Endodermal cell (in vitro differentiated cells): ENCODE data around the gene ZNF655. TPM values are rescaled to one million over a fixed set of nuclear protein-coding genes. Genes with fewer than 3 reads are reported as not detected.
"Not testable (repeated sequence)": the region's sequence is repeated elsewhere in the genome, so short reads cannot be mapped to it uniquely, and the experiment has no call there.

Experiments used
- DNase-seq: peaks from one replicate; pipeline ENCODE4 v3.0.0-alpha.2; 2017
- H3K27ac ChIP-seq: 2 replicates; pipeline ENCODE4 v1.5.1; 2013; ENCODE audit warnings: mild to moderate bottlenecking, low read depth, low read length, moderate library complexity
- H3K27me3 ChIP-seq: 2 replicates; pipeline ENCODE4 v1.6.1; 2013; ENCODE audit warnings: mild to moderate bottlenecking, low read length, moderate library complexity; ENCODE audit not compliant: insufficient read depth, control insufficient read depth, poor library complexity, severe bottlenecking
- H3K36me3 ChIP-seq: 2 replicates; pipeline ENCODE4 v1.7.0; 2013; ENCODE audit warnings: mild to moderate bottlenecking, low read length, moderate library complexity; ENCODE audit not compliant: control insufficient read depth, insufficient read depth
- H3K4me1 ChIP-seq: one replicate; pipeline ENCODE4 v1.7.0; 2013; ENCODE audit warnings: low read length; ENCODE audit not compliant: control insufficient read depth, insufficient read depth
- H3K4me3 ChIP-seq: 2 replicates; pipeline ENCODE4 v1.5.1; 2013; ENCODE audit warnings: mild to moderate bottlenecking, low read length, moderate library complexity
- H3K9ac ChIP-seq: 2 replicates; pipeline ENCODE4 v1.6.1; 2013; ENCODE audit warnings: mild to moderate bottlenecking, low read length, moderate library complexity; ENCODE audit not compliant: poor library complexity, severe bottlenecking; ENCODE audit errors: extremely low read depth
- H3K9me3 ChIP-seq: 2 replicates; pipeline ENCODE4 v1.6.1; 2013; ENCODE audit warnings: mild to moderate bottlenecking, low read length, moderate library complexity; ENCODE audit not compliant: control insufficient read depth
- H3K27ac Mint-ChIP-seq: 2 replicates; pipeline ENCODE4 v1.8.0; 2020; ENCODE audit warnings: mixed read lengths
- H3K27me3 Mint-ChIP-seq: 2 replicates; pipeline ENCODE4 v1.8.0; 2021; ENCODE audit warnings: mild to moderate bottlenecking, mixed read lengths; ENCODE audit not compliant: insufficient read depth
- H3K36me3 Mint-ChIP-seq: 2 replicates; pipeline ENCODE4 v1.8.0; 2020; ENCODE audit warnings: low read depth, mixed read lengths
- H3K4me1 Mint-ChIP-seq: 2 replicates; pipeline ENCODE4 v1.8.0; 2020; ENCODE audit warnings: mixed read lengths
- H3K4me3 Mint-ChIP-seq: 2 replicates; pipeline ENCODE4 v1.8.0; 2020; ENCODE audit warnings: mild to moderate bottlenecking, moderate library complexity, mixed read lengths
- H3K9me3 Mint-ChIP-seq: 2 replicates; pipeline ENCODE4 v1.8.0; 2020; ENCODE audit warnings: mild to moderate bottlenecking, mixed read lengths
- CTCF ChIP-seq: fragments of 200-600 bp; sonication (generic); conservative IDR thresholded peaks from 2 replicates; pipeline ENCODE4 v1.5.0; 2021; ENCODE audit warnings: antibody characterized with exemption, mild to moderate bottlenecking
- WGBS, 2 experiments: methylation state at CpG; one replicate each; pipeline versions ENCODE4 v1.1.5 to v1.1.7; 2013; ENCODE audit warnings: missing lambda C conversion rate in 2 of 2, mixed read lengths in 1 of 2; ENCODE audit not compliant: insufficient coverage in 1 of 2, insufficient read length in 1 of 2; 5-methylcytosine and 5-hydroxymethylcytosine counted together
- total RNA-seq, 2 donors: library from RNA; stranded (reverse); fragmentation: NEBNext Ultra II Directional in 1 of 2; extraction: Animal tissue kit (Norgen Biotek cat#: 25700) in 1 of 2; gene quantifications; 2 replicates in 1 of 2; 3 replicates in 1 of 2; pipeline ENCODE4 v1.2.1, GENCODE V29; 2021

ZNF655 gene
- total RNA-seq, 2 donors from 2014 or later = 57.0 to 58.2 TPM

GRCh38 chr7:99579281-99579955 lies 21.0 kb downstream of the ZNF655 start:
- peaks cover 12% of the 10 kb centered on the region for H3K27me3 ChIP-seq
- no peak overlapping the region for H3K9ac ChIP-seq
- Mint-ChIP-seq H3K36me3 (peaks cover 3% of the 10 kb centered on the region), H3K4me3 (peak overlapping the region; percentile 74), H3K4me1 (peaks cover 4% of the 10 kb centered on the region), H3K27me3 (no peaks in the 10 kb centered on the region), H3K27ac (no peak overlapping the region), H3K9me3 (no peaks in the 10 kb centered on the region)
- no peak for DNase-seq
- peak overlapping the region; percentile 82 for H3K4me3 ChIP-seq
- no peak overlapping the region for H3K27ac ChIP-seq
- no peaks in the 10 kb centered on the region for H3K4me1 ChIP-seq
- H3K9me3 ChIP-seq = no peaks in the 10 kb centered on the region
- peaks cover 4% of the 10 kb centered on the region for H3K36me3 ChIP-seq
- no peak for TF ChIP-seq CTCF
- WGBS, 2 experiments = 83 to 89% methylated on average over 3 to 9 of the region's 10 CpGs

GRCh38 chr7:99579956-99580777 lies 21.7 kb downstream of the ZNF655 start:
- peak; percentile 79 for TF ChIP-seq CTCF
- Histone ChIP-seq H3K4me1 (no peaks in the 10 kb centered on the region), H3K27ac (no peak overlapping the region), H3K36me3 (no peaks in the 10 kb centered on the region), H3K9ac (peak overlapping the region; percentile 21), H3K27me3 (peaks cover 17% of the 10 kb centered on the region), H3K4me3 (peak overlapping the region; percentile 82), H3K9me3 (no peaks in the 10 kb centered on the region)
- peak overlapping the region; percentile 89 for H3K27ac Mint-ChIP-seq
- no peaks in the 10 kb centered on the region for H3K36me3 Mint-ChIP-seq
- H3K4me1 Mint-ChIP-seq = peaks cover 4% of the 10 kb centered on the region
- H3K4me3 Mint-ChIP-seq = peak overlapping the region; percentile 74
- DNase-seq = peak; percentile 91
- 2 to 12% methylated on average over 25 to 54 of the region's 54 CpGs for WGBS, 2 experiments
- no peaks in the 10 kb centered on the region for H3K9me3 Mint-ChIP-seq
- H3K27me3 Mint-ChIP-seq = peaks cover 3% of the 10 kb centered on the region

- not testable (repeated sequence) for H3K4me1 ChIP-seq, DNase-seq, H3K27me3 Mint-ChIP-seq, H3K9me3 ChIP-seq, H3K4me1 Mint-ChIP-seq, H3K27ac ChIP-seq, H3K9me3 Mint-ChIP-seq, H3K36me3 ChIP-seq, H3K36me3 Mint-ChIP-seq
- H3K27me3 ChIP-seq = peaks cover 18% of the 10 kb centered on the region
- 61 to 71% methylated on average over 2 of the region's 4 CpGs for WGBS, 2 experiments
- Mint-ChIP-seq H3K4me3 (peak overlapping the region; percentile 74), H3K27ac (peak overlapping the region; percentile 89)
- peak overlapping the region; percentile 21 for H3K9ac ChIP-seq
- peak overlapping the region; percentile 82 for H3K4me3 ChIP-seq
These were observed 22.4 kb downstream of the ZNF655 start for GRCh38 chr7:99580778-99581332.
